Measurements from ENCODE around the gene GLYATL3.

DNA sequence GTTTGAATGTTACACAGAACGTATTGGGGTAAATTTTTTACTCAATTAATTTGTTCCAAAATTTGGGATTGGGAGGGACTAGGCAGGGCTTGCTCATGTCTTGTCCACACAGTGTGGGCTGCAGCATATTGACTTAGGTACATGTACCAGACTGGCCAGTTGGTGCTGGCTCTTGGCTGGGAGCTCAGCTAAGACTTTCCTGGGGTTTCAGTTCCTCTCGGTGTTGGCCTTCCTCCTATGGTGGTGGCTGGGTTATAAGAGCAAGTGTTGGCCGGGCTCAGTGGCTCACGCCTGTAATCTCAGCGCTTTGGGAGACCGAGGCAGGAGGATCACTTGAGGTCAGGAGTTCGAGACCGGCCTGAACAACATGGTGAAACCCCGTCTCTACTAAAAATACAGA, 31.7 kb upstream of the GLYATL3 start:
- TF ChIP-seq EZH2phosphoT487 (IDR thresholded peaks at IDR 0.05; ENCODE audit: borderline replicate concordance, low read depth, low read length): no peak
- TF ChIP-seq, protein P1, sequence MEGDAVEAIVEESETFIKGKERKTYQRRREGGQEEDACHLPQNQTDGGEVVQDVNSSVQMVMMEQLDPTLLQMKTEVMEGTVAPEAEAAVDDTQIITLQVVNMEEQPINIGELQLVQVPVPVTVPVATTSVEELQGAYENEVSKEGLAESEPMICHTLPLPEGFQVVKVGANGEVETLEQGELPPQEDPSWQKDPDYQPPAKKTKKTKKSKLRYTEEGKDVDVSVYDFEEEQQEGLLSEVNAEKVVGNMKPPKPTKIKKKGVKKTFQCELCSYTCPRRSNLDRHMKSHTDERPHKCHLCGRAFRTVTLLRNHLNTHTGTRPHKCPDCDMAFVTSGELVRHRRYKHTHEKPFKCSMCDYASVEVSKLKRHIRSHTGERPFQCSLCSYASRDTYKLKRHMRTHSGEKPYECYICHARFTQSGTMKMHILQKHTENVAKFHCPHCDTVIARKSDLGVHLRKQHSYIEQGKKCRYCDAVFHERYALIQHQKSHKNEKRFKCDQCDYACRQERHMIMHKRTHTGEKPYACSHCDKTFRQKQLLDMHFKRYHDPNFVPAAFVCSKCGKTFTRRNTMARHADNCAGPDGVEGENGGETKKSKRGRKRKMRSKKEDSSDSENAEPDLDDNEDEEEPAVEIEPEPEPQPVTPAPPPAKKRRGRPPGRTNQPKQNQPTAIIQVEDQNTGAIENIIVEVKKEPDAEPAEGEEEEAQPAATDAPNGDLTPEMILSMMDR (conservative IDR thresholded peaks at IDR 0.05; ENCODE audit: low read length): no peak

Measured in OCI-LY7 (cell line).